ENCODE data around the gene ANGPTL7.

ANGPTL7 gene

DNA sequence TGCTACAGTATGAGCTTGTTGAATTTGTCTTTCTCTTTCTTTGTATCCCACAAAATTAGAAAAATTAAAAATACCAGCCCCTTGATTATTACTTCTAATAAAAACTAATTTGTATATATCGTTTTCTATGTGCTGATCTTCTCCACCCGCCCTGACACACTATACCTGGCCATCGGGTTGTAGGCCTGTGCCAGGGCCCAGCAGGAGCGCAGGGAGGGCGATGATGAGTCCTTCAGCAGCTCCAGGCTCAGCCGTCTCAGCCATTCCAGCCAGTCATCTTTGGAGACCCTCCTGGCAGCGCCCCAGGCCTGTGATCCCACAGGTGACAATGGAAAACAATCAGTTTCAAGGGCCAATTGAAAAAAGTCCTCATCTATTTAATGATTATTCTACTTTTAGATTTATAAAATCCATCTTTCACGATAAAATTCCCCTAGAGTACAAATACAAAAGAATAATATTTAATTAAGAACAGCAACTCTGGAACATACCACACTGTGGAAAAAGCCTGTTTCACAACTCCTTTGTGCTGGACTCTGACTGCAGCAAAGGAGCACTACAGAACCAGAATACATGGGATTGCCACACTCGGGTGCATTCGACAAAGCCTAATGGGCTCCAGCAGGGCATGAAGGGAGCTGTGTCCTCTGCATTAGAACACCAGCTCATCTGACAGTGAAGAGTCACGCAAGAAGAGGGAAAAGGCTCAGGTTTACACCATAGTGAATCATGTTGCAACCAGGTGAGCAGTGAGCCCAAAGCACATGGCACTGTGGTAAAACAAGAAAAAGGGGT lies 15.4 kb downstream of the ANGPTL7 start:
- Histone ChIP-seq H3K27ac (ENCODE audit: extremely low read depth, low read depth, low read length) (no peak overlapping the region), H3K9me3 (ENCODE audit: control insufficient read depth, insufficient read depth, low read depth, low read length) (no peaks in the 10 kb centered on the region), H3K4me3 (ENCODE audit: low read depth, low read length) (no peak overlapping the region), H3K36me3 (ENCODE audit: control insufficient read depth in 2 of 2, insufficient read depth in 1 of 2, low read length in 2 of 2) (peaks cover 42 to 91% of the 10 kb centered on the region in 2 experiments), H3K4me1 (ENCODE audit: control insufficient read depth, insufficient read depth, low read length) (no peaks in the 10 kb centered on the region)
- POLR2A ChIA-PET: no interaction called here
- CTCF ChIA-PET: interaction anchor here (1.5 kb wide), 1 partner anchor 36 kb away, joined by 3 read pairs; no protein-coding TSS in a partner anchor
- TF ChIP-seq ZNF16 (tag by site-specific recombination; IDR thresholded peaks at IDR 0.05; ENCODE audit: low read depth): no peak
- no peak for TF ChIP-seq FEZF1 (tag by site-specific recombination; IDR thresholded peaks at IDR 0.05)
- no peak for TF ChIP-seq ZSCAN16 (tag by site-specific recombination; IDR thresholded peaks at IDR 0.05)
- TF ChIP-seq SCRT1 (tag by site-specific recombination; IDR thresholded peaks at IDR 0.05; ENCODE audit: borderline replicate concordance): no peak
- no peak for TF ChIP-seq ZFP3 (tag by site-specific recombination; IDR thresholded peaks at IDR 0.05; ENCODE audit: low read depth)
- TF ChIP-seq, protein P1, sequence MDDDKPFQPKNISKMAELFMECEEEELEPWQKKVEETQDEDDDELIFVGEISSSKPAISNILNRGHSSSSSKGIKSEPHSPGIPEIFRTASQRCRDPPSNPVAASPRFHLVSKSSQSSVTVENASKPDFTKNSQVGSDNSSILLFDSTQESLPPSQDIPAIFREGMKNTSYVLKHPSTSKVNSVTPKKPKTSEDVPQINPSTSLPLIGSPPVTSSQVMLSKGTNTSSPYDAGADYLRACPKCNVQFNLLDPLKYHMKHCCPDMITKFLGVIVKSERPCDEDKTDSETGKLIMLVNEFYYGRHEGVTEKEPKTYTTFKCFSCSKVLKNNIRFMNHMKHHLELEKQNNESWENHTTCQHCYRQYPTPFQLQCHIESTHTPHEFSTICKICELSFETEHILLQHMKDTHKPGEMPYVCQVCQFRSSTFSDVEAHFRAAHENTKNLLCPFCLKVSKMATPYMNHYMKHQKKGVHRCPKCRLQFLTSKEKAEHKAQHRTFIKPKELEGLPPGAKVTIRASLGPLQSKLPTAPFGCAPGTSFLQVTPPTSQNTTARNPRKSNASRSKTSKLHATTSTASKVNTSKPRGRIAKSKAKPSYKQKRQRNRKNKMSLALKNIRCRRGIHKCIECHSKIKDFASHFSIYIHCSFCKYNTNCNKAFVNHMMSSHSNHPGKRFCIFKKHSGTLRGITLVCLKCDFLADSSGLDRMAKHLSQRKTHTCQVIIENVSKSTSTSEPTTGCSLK (tag by site-specific recombination; IDR thresholded peaks at IDR 0.05): no peak
- TF ChIP-seq GFI1B (tag by site-specific recombination; IDR thresholded peaks at IDR 0.05): no peak
- TF ChIP-seq GLI2 (tag by site-specific recombination; IDR thresholded peaks at IDR 0.05; ENCODE audit: borderline replicate concordance, low read depth): no peak
- TF ChIP-seq ZNF433 (tag by site-specific recombination; IDR thresholded peaks at IDR 0.05; ENCODE audit: low read depth): no peak
- no peak for TF ChIP-seq ZBTB21 (tag by site-specific recombination; IDR thresholded peaks at IDR 0.05)
- TF ChIP-seq ZNF169 (tag by site-specific recombination; IDR thresholded peaks at IDR 0.05): no peak
- no peak for TF ChIP-seq ZNF548 (tag by site-specific recombination; IDR thresholded peaks at IDR 0.05)
- no peak for TF ChIP-seq ZNF514 (tag by site-specific recombination; IDR thresholded peaks at IDR 0.05)
- no peak for TF ChIP-seq ZNF776 (tag by site-specific recombination; IDR thresholded peaks at IDR 0.05; ENCODE audit: borderline replicate concordance)

DNA sequence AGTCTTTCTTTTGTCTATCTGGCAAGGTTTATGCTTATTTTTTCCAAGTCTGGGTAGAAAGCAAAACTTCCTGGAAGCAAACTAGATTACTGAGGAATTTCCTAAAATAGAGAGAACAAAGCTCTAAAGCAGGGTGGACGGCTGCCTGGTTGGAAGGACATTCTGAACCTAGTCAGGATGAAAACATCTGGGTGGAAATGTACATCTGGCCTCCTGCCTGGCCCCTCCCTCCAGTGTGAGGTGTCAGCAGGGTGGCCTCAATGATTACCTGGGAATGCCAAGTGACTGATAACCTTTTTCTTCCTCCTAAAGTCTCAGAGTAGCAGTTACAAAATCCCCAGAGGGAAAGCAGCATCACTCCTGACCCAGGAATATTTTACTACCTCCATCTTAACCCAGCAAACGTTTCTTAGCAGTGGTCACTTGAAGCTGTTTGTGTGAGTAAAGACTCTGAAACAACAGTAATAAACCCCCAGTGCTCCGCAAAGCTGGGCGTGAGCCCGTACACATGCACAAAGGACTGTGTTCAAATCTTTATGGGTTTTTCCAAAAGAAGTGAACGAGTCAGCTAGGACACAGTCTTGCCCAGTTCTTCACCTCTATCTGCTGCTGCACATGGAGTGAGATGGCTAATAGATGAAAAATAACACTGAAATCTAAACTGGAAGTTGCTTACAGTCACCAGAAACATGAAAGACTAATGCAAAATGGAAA lies 18.9 kb downstream of the ANGPTL7 start:
- Histone ChIP-seq H3K36me3 (ENCODE audit: control insufficient read depth in 2 of 2, insufficient read depth in 1 of 2, low read length in 2 of 2) (peaks cover 44 to 100% of the 10 kb centered on the region in 2 experiments), H3K9me3 (ENCODE audit: control insufficient read depth, insufficient read depth, low read depth, low read length) (no peaks in the 10 kb centered on the region), H3K4me1 (ENCODE audit: control insufficient read depth, insufficient read depth, low read length) (no peaks in the 10 kb centered on the region), H3K4me3 (ENCODE audit: low read depth, low read length) (no peak overlapping the region), H3K27ac (ENCODE audit: extremely low read depth, low read depth, low read length) (no peak overlapping the region)
- TF ChIP-seq ZNF600 (tag by site-specific recombination; IDR thresholded peaks at IDR 0.05) (no peak), ZFP3 (tag by site-specific recombination; IDR thresholded peaks at IDR 0.05; ENCODE audit: low read depth) (no peak), ZNF843 (tag by site-specific recombination; IDR thresholded peaks at IDR 0.05) (no peak), KLF8 (tag by site-specific recombination; IDR thresholded peaks at IDR 0.05) (no peak), ZNF223 (tag by site-specific recombination; IDR thresholded peaks at IDR 0.05) (no peak), ZNF138 (tag by site-specific recombination; IDR thresholded peaks at IDR 0.05; ENCODE audit: borderline replicate concordance) (no peak), GLI4 (tag by site-specific recombination; IDR thresholded peaks at IDR 0.05) (no peak), ZNF121 (tag by site-specific recombination; IDR thresholded peaks at IDR 0.05) (no peak), ZFP41 (tag by site-specific recombination; IDR thresholded peaks at IDR 0.05; ENCODE audit: borderline replicate concordance) (no peak)
- CTCF ChIA-PET: no interaction called here
- POLR2A ChIA-PET: interaction anchor here (0.7 kb wide), 1 partner anchor 52 kb away, joined by 8 read pairs; no protein-coding TSS in a partner anchor

Data from HEK293 (cell line).